Measurements from ENCODE around the gene RHD.
A peak's percentile ranks its signal among the peaks of the same experiment; 100 is the strongest.
"Not testable (repeated sequence)": the region's sequence is repeated elsewhere in the genome, so short reads cannot be mapped to it uniquely, and the experiment has no call there.

RHD gene

GRCh38 chr1:25246600-25247023 is 25.7 kb upstream of the RHD start:
- DNase-seq (ENCODE audit: low spot score): peak; percentile 30
- peak overlapping the region; percentile 99 for H3K27ac Mint-ChIP-seq
- peaks cover 56% of the 10 kb centered on the region for H3K36me3 Mint-ChIP-seq (ENCODE audit: low read depth)
- peaks cover 36% of the 10 kb centered on the region for H3K4me1 Mint-ChIP-seq (ENCODE audit: low read depth)
- H3K27me3 Mint-ChIP-seq (ENCODE audit: low read depth): peaks cover 4% of the 10 kb centered on the region
- H3K4me3 Mint-ChIP-seq: peak overlapping the region; percentile 89
- H3K9me3 Mint-ChIP-seq: no peaks in the 10 kb centered on the region

GRCh38 chr1:25247024-25247828 is 25.1 kb upstream of the RHD start, which contains the start of gene RSRP1:
RSRP1 (minus strand) TSS chr1:25247454; CDS start chr1:25246963, 491 bp downstream.
- Mint-ChIP-seq H3K9me3 (no peaks in the 10 kb centered on the region), H3K27me3 (ENCODE audit: low read depth) (peaks cover 6% of the 10 kb centered on the region), H3K36me3 (ENCODE audit: low read depth) (peaks cover 52% of the 10 kb centered on the region)

GRCh38 chr1:25247829-25248754 is 24.2 kb upstream of the RHD start:
- peak overlapping the region; percentile 89 for H3K4me3 Mint-ChIP-seq
- H3K36me3 Mint-ChIP-seq (ENCODE audit: low read depth): peaks cover 43% of the 10 kb centered on the region
- peaks cover 27% of the 10 kb centered on the region for H3K4me1 Mint-ChIP-seq (ENCODE audit: low read depth)
- DNase-seq (ENCODE audit: low spot score): no peak
- H3K27ac Mint-ChIP-seq: peak overlapping the region; percentile 81
- H3K9me3 Mint-ChIP-seq: no peaks in the 10 kb centered on the region
- H3K27me3 Mint-ChIP-seq (ENCODE audit: low read depth): peaks cover 6% of the 10 kb centered on the region

More at GRCh38 chr1:25247024-25247828, 25.1 kb upstream of the RHD start, which contains the start of gene RSRP1:
- peaks cover 33% of the 10 kb centered on the region for H3K4me1 Mint-ChIP-seq (ENCODE audit: low read depth)
- H3K4me3 Mint-ChIP-seq: peak within 1 kb of the TSS; percentile 89
- peak; percentile 100 for DNase-seq (ENCODE audit: low spot score)
- H3K27ac Mint-ChIP-seq: peak within 1 kb of the TSS; percentile 99

- Mint-ChIP-seq H3K27me3 (ENCODE audit: low read depth) (peaks cover 3% of the 10 kb centered on the region), H3K36me3 (ENCODE audit: low read depth) (no peaks in the 10 kb centered on the region), H3K4me3 (no peak overlapping the region), H3K27ac (no peak overlapping the region), H3K9me3 (no peaks in the 10 kb centered on the region), H3K4me1 (ENCODE audit: low read depth) (peaks cover 4% of the 10 kb centered on the region)
- DNase-seq (ENCODE audit: low spot score): no peak
These were observed 18.4 kb upstream of the RHD start for GRCh38 chr1:25253911-25254310.

GRCh38 chr1:25255706-25256577 is 16.4 kb upstream of the RHD start:
- no peak overlapping the region for H3K4me3 Mint-ChIP-seq
- H3K27me3 Mint-ChIP-seq (ENCODE audit: low read depth): peaks cover 3% of the 10 kb centered on the region
- H3K36me3 Mint-ChIP-seq (ENCODE audit: low read depth): no peaks in the 10 kb centered on the region
- DNase-seq (ENCODE audit: low spot score): no peak
- no peak overlapping the region for H3K27ac Mint-ChIP-seq
- peaks cover 12% of the 10 kb centered on the region for H3K4me1 Mint-ChIP-seq (ENCODE audit: low read depth)
- no peaks in the 10 kb centered on the region for H3K9me3 Mint-ChIP-seq

GRCh38 chr1:25256578-25256965 is 15.7 kb upstream of the RHD start:
- DNase-seq (ENCODE audit: low spot score): no peak
- Mint-ChIP-seq H3K9me3 (no peaks in the 10 kb centered on the region), H3K27ac (no peak overlapping the region), H3K36me3 (ENCODE audit: low read depth) (no peaks in the 10 kb centered on the region), H3K4me3 (no peak overlapping the region), H3K27me3 (ENCODE audit: low read depth) (peaks cover 2% of the 10 kb centered on the region), H3K4me1 (ENCODE audit: low read depth) (peaks cover 12% of the 10 kb centered on the region)

- no peak overlapping the region for H3K27ac Mint-ChIP-seq
- H3K36me3 Mint-ChIP-seq (ENCODE audit: low read depth): peaks cover 3% of the 10 kb centered on the region
- no peak overlapping the region for H3K4me3 Mint-ChIP-seq
- peaks cover 13% of the 10 kb centered on the region for H3K4me1 Mint-ChIP-seq (ENCODE audit: low read depth)
- DNase-seq (ENCODE audit: low spot score): no peak
- H3K9me3 Mint-ChIP-seq: no peaks in the 10 kb centered on the region
- no peaks in the 10 kb centered on the region for H3K27me3 Mint-ChIP-seq (ENCODE audit: low read depth)
These were observed 15.1 kb upstream of the RHD start for GRCh38 chr1:25257196-25257595.

- Mint-ChIP-seq H3K36me3 (ENCODE audit: low read depth) (peaks cover 12% of the 10 kb centered on the region), H3K4me1 (ENCODE audit: low read depth) (peaks cover 11% of the 10 kb centered on the region)
- H3K27ac Mint-ChIP-seq; DNase-seq (ENCODE audit: low spot score); H3K9me3 Mint-ChIP-seq; H3K4me3 Mint-ChIP-seq; H3K27me3 Mint-ChIP-seq (ENCODE audit: low read depth): not testable (repeated sequence)
These were observed 12.5 kb upstream of the RHD start for GRCh38 chr1:25259813-25260212.

- H3K9me3 Mint-ChIP-seq; H3K27ac Mint-ChIP-seq; DNase-seq (ENCODE audit: low spot score); H3K27me3 Mint-ChIP-seq (ENCODE audit: low read depth); H3K4me3 Mint-ChIP-seq: not testable (repeated sequence)
- H3K4me1 Mint-ChIP-seq (ENCODE audit: low read depth): peaks cover 11% of the 10 kb centered on the region
- H3K36me3 Mint-ChIP-seq (ENCODE audit: low read depth): peaks cover 12% of the 10 kb centered on the region
These were observed 12.0 kb upstream of the RHD start for GRCh38 chr1:25260336-25260735.

- H3K27me3 Mint-ChIP-seq (ENCODE audit: low read depth); H3K9me3 Mint-ChIP-seq; DNase-seq (ENCODE audit: low spot score): not testable (repeated sequence)
- Mint-ChIP-seq H3K4me3 (peak overlapping the region; percentile 96), H3K36me3 (ENCODE audit: low read depth) (peaks cover 12% of the 10 kb centered on the region), H3K4me1 (ENCODE audit: low read depth) (peaks cover 11% of the 10 kb centered on the region), H3K27ac (peak overlapping the region; percentile 87)
These were observed 5.6 kb upstream of the RHD start for GRCh38 chr1:25266554-25267287.

GRCh38 chr1:25267288-25268142 is 4.8 kb upstream of the RHD start:
- peak; percentile 83 for DNase-seq (ENCODE audit: low spot score)
- peak overlapping the region; percentile 80 for H3K4me3 Mint-ChIP-seq
- not testable (repeated sequence) for H3K27me3 Mint-ChIP-seq (ENCODE audit: low read depth); H3K36me3 Mint-ChIP-seq (ENCODE audit: low read depth); H3K9me3 Mint-ChIP-seq
- peaks cover 10% of the 10 kb centered on the region for H3K4me1 Mint-ChIP-seq (ENCODE audit: low read depth)
- peak overlapping the region; percentile 79 for H3K27ac Mint-ChIP-seq

- DNase-seq (ENCODE audit: low spot score); H3K36me3 Mint-ChIP-seq (ENCODE audit: low read depth); H3K27me3 Mint-ChIP-seq (ENCODE audit: low read depth); H3K9me3 Mint-ChIP-seq: not testable (repeated sequence)
- Mint-ChIP-seq H3K4me3 (peak overlapping the region; percentile 80), H3K27ac (peak overlapping the region; percentile 79), H3K4me1 (ENCODE audit: low read depth) (peaks cover 10% of the 10 kb centered on the region)
These were observed 4.1 kb upstream of the RHD start for GRCh38 chr1:25268143-25268760.

All from T-helper 2 cell treated with Interferon-gamma antibody and Interleukin-4, amounts not matched to agents 5 μg/mL and 100 μg/mL, for 36 hours (primary cell).